ENCODE results near the gene AP3D1. TPM values are rescaled to one million over a fixed set of nuclear protein-coding genes. Genes with fewer than 3 reads are reported as not detected.

Gene AP3D1
- total and polyA plus RNA-seq, 7 experiments from 2014 or later, result 12.3 to 106 (median 78.3) TPM

DNA sequence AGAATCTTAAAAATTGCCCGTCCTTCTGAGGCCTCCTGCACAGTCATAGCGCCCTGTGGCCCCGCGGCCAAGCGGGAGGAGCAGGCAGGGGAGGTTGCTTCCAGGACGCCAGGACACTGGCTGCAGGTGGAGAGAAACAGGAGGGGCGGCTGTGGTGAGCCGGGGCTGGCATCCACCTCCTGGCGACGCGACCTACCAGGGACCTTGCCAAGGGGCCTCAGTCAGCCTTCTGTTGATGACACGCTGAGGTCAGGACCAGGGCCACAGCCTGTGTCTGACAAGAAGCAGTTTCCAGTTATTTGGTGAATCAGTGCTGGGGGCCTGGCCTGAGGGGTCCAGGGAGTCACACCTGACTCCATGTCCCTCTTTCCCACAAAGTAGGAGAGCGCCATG, 87.0 kb downstream of the AP3D1 start:
- ATAC-seq, result no peak
- intact Hi-C loops (cut with micrococcal nuclease), result loop anchor here in 1 of 2 donors (5.0 kb wide), 1 partner anchor 202 kb away; the partner anchor contains the start of gene KLF16
- POLR2A ChIA-PET, result interaction anchor here (1.6 to 2.3 kb wide), 2 partner anchors 20 to 26 kb away, joined by 3 to 7 read pairs; no protein-coding TSS in a partner anchor
- H3K27me3 ChIP-seq (ENCODE audit: control insufficient read depth in 2 of 2, insufficient read depth in 2 of 2, low read length in 2 of 2), result no peaks in the 10 kb centered on the region
- H3K4me1 ChIP-seq (ENCODE audit: control insufficient read depth in 2 of 2, insufficient read depth in 2 of 2, low read length in 2 of 2), result peaks cover 19 to 27% of the 10 kb centered on the region in 2 donors
- Mint-ChIP-seq H3K36me3 (no peaks in the 10 kb centered on the region), H3K4me3 (no peak overlapping the region), H3K27ac (peak overlapping the region in 4 of 9 donors; percentile 46 to 71 (median 62)), H3K4me1 (peaks cover 18 to 44% (median 22%) of the 10 kb centered on the region in 7 donors), H3K27me3 (no peaks in the 10 kb centered on the region), H3K9me3 (peaks cover 0 to 4% (median 0%) of the 10 kb centered on the region in 11 donors)
- H3K27ac ChIP-seq (ENCODE audit: low read depth, low read length), result no peak overlapping the region
- no peak for DNase-seq
- CTCF ChIA-PET, result no interaction called here
- H3K4me3 ChIP-seq (ENCODE audit: low read length), result no peak overlapping the region
- no peaks in the 10 kb centered on the region for H3K36me3 ChIP-seq (ENCODE audit: control insufficient read depth in 2 of 3, insufficient read depth in 3 of 3, low read length in 3 of 3)
- H3K9me3 ChIP-seq (ENCODE audit: control insufficient read depth in 2 of 3, low read length in 3 of 3), result no peaks in the 10 kb centered on the region

DNA sequence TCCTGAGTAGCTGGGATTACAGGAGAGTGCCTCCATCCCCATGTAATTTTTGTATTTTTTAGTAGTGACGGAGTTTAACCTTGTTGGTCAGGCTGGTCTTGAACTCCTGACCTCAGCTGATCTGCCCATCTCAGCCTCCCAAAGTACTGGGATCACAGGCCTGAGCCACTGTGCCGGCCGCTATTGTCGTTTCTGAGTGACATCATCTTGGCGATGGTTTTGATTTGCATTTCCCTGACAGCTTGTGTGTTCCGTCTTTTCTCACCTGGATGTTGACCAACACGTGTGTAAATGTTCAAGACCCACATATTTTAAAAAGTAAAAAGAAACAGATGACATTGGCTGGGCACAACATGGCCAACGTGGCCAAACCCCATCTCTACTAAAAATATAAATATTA, 87.5 kb downstream of the AP3D1 start:
- Histone ChIP-seq H3K27me3 (ENCODE audit: control insufficient read depth in 2 of 2, insufficient read depth in 2 of 2, low read length in 2 of 2) (no peaks in the 10 kb centered on the region), H3K4me3 (ENCODE audit: low read length) (no peak overlapping the region), H3K9me3 (ENCODE audit: control insufficient read depth in 2 of 3, low read length in 3 of 3) (no peaks in the 10 kb centered on the region), H3K27ac (ENCODE audit: low read depth, low read length) (peak overlapping the region; percentile 27), H3K36me3 (ENCODE audit: control insufficient read depth in 2 of 3, insufficient read depth in 3 of 3, low read length in 3 of 3) (no peaks in the 10 kb centered on the region), H3K4me1 (ENCODE audit: control insufficient read depth in 2 of 2, insufficient read depth in 2 of 2, low read length in 2 of 2) (peaks cover 19 to 28% of the 10 kb centered on the region in 2 donors)
- Mint-ChIP-seq H3K27ac (peak overlapping the region in 5 of 9 donors; percentile 29 to 61 (median 41)), H3K36me3 (no peaks in the 10 kb centered on the region), H3K4me1 (peaks cover 15 to 45% (median 18%) of the 10 kb centered on the region in 7 donors), H3K9me3 (peaks cover 0 to 4% (median 0%) of the 10 kb centered on the region in 11 donors), H3K27me3 (no peaks in the 10 kb centered on the region), H3K4me3 (peak overlapping the region in 2 of 10 donors; percentile 23 to 27)
- POLR2A ChIA-PET, result interaction anchor here (0.6 to 2.3 kb wide), 8 partner anchors 12 to 45 kb away, joined by 3 to 12 read pairs (median 4); no protein-coding TSS in a partner anchor
- CTCF ChIA-PET, result interaction anchor here (0.6 kb wide), 2 partner anchors 32 to 56 kb away, joined by 3 to 4 read pairs; partner anchors contain the start of gene MOB3A
- intact Hi-C loops (cut with micrococcal nuclease), result loop anchor here in 1 of 2 donors (5.0 kb wide), 1 partner anchor 202 kb away; the partner anchor contains the start of gene KLF16
- DNase-seq (no peak), ATAC-seq (no peak)

DNA sequence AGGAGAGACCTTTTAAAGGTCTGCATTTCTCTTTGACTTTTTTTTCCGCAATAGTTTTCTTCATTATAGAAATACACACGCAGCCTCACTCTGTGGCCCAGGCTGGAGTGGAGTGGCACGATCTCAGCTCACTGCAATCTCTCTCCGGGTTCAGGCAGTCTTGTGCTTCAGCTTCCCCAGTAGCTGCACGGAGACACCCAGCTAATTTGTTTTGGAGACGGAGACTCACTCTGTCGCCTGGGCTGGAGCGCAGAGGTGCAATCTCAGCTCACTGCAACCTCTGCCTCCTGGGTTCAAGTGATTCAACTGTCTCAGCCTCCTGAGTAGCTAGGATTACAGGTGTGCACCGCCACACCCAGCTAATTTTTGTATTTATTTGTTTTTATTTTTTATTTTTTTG, 88.6 kb downstream of the AP3D1 start:
- H3K27ac Mint-ChIP-seq, result peak overlapping the region; percentile 83 to 99 (median 97)
- intact Hi-C loops (cut with micrococcal nuclease), result loop anchor here in 1 of 2 donors (5.0 kb wide), 1 partner anchor 200 kb away; the partner anchor contains the start of gene KLF16
- POLR2A ChIA-PET, result interaction anchor here (1.1 to 2.6 kb wide), 7 partner anchors 10 to 28 kb away, joined by 3 to 18 read pairs (median 5); no protein-coding TSS in a partner anchor

DNA sequence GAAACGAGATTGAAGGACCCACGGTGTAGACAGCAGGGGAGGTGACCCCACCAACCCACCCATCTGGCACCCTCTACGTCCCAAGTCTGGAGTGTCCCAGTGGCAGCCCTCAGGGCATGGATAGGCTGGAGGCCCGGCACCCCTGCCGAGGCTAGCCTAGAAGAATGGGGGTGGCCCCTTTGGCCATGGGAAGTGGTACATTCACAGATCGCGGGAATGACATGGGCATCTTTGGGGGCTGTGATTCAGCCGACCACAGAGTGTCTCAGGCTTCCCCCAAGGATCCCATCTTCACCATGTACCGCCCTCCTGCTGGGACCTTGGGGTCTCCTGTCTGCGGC, 89.0 kb downstream of the AP3D1 start:
- no peaks in the 10 kb centered on the region for H3K36me3 Mint-ChIP-seq
- ChIA-PET POLR2A (interaction anchor here (0.6 to 4.1 kb wide), 10 partner anchors 10 to 164 kb away, joined by 3 to 41 read pairs (median 8); partner anchors contain the start of genes MKNK2 and MOB3A), CTCF (interaction anchor here (0.7 kb wide), 1 partner anchor 21 kb away, joined by 3 read pairs; no protein-coding TSS in a partner anchor)
- Histone ChIP-seq H3K4me1 (ENCODE audit: control insufficient read depth in 2 of 2, insufficient read depth in 2 of 2, low read length in 2 of 2) (peaks cover 27 to 42% of the 10 kb centered on the region in 2 donors), H3K9me3 (ENCODE audit: control insufficient read depth in 2 of 3, low read length in 3 of 3) (no peaks in the 10 kb centered on the region), H3K4me3 (ENCODE audit: low read length) (peak overlapping the region; percentile 72), H3K27me3 (ENCODE audit: control insufficient read depth in 2 of 2, insufficient read depth in 2 of 2, low read length in 2 of 2) (no peaks in the 10 kb centered on the region), H3K27ac (ENCODE audit: low read depth, low read length) (peak overlapping the region; percentile 99), H3K36me3 (ENCODE audit: control insufficient read depth in 2 of 3, insufficient read depth in 3 of 3, low read length in 3 of 3) (no peaks in the 10 kb centered on the region)
- H3K27me3 Mint-ChIP-seq, result no peaks in the 10 kb centered on the region
- peak overlapping the region; percentile 58 to 97 (median 94) for H3K4me3 Mint-ChIP-seq
- DNase-seq (no peak), ATAC-seq (no peak)
- peak overlapping the region; percentile 85 to 99 (median 97) for H3K27ac Mint-ChIP-seq
- peaks cover 19 to 54% (median 24%) of the 10 kb centered on the region in 7 donors for H3K4me1 Mint-ChIP-seq
- peaks cover 0 to 4% (median 0%) of the 10 kb centered on the region in 11 donors for H3K9me3 Mint-ChIP-seq
- intact Hi-C loops (cut with micrococcal nuclease), result loop anchor here in 1 of 2 donors (5.0 kb wide), 1 partner anchor 200 kb away; the partner anchor contains the start of gene KLF16

More for the DNA sequence above, 88.6 kb downstream of the AP3D1 start:
- CTCF ChIA-PET, result interaction anchor here (0.7 kb wide), 1 partner anchor 20 kb away, joined by 3 read pairs; no protein-coding TSS in a partner anchor
- peak overlapping the region; percentile 58 to 97 (median 94) for H3K4me3 Mint-ChIP-seq
- DNase-seq, result no peak
- H3K9me3 ChIP-seq (ENCODE audit: control insufficient read depth in 2 of 3, low read length in 3 of 3), result no peaks in the 10 kb centered on the region
- ATAC-seq, result no peak
- no peaks in the 10 kb centered on the region for H3K27me3 ChIP-seq (ENCODE audit: control insufficient read depth in 2 of 2, insufficient read depth in 2 of 2, low read length in 2 of 2)
- no peak overlapping the region for H3K4me3 ChIP-seq (ENCODE audit: low read length)
- no peaks in the 10 kb centered on the region for H3K36me3 Mint-ChIP-seq
- no peaks in the 10 kb centered on the region for H3K36me3 ChIP-seq (ENCODE audit: control insufficient read depth in 2 of 3, insufficient read depth in 3 of 3, low read length in 3 of 3)
- H3K27ac ChIP-seq (ENCODE audit: low read depth, low read length), result peak overlapping the region; percentile 99
- no peaks in the 10 kb centered on the region for H3K27me3 Mint-ChIP-seq
- peaks cover 23 to 38% of the 10 kb centered on the region in 2 donors for H3K4me1 ChIP-seq (ENCODE audit: control insufficient read depth in 2 of 2, insufficient read depth in 2 of 2, low read length in 2 of 2)
- H3K4me1 Mint-ChIP-seq, result peaks cover 19 to 52% (median 24%) of the 10 kb centered on the region in 7 donors
- peaks cover 0 to 4% (median 0%) of the 10 kb centered on the region in 11 donors for H3K9me3 Mint-ChIP-seq

DNA sequence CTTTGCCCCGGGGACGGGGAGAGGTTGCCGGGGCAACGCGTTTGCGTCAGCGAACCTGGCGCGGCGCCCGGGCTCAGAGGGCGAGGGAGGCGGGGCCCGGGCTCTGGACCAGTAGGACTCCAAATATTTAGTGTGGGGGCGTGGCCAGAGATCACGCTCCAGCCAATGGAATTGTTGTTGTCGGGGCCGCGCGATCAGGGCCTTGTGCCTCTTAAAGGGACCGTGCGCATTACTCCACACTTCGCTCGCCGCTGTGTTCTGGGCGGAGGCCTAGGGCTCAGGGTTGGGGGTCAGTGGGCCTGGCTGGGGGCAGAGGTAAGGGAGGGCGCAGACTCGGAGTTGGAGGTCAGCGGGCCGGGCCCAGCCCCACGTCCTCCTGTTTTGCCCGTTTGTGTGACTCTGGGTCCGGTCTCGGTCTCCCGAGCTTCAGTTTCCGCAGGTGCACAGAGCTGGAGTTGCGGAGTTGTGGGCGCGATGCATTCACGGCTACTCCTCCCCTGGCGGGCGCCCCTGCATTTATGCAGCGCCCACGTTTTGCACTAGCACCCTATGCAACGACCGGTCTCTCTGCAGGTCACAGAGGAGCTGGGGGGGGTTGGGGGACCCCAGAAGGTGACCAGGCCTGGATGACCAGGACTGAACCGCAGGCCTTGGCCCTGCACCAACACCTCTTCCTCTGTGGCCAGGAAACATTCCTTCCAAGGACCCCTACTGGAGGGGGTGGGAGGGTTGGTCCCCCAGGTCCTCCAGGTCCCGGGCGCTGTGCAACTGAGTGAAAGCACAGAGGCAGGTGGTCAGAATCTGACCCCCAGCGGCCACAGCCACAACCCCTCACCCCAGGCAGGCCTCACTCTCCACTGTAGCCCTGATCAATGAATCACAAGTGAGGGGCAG, 89.6 kb downstream of the AP3D1 start:
- Mint-ChIP-seq H3K36me3 (no peaks in the 10 kb centered on the region), H3K9me3 (peaks cover 0 to 4% (median 0%) of the 10 kb centered on the region in 11 donors), H3K4me3 (peak overlapping the region; percentile 91 to 97 (median 94)), H3K27me3 (no peaks in the 10 kb centered on the region), H3K27ac (peak overlapping the region; percentile 85 to 99 (median 97)), H3K4me1 (peaks cover 20 to 60% (median 24%) of the 10 kb centered on the region in 7 donors)
- H3K36me3 ChIP-seq (ENCODE audit: control insufficient read depth in 2 of 3, insufficient read depth in 3 of 3, low read length in 3 of 3), result no peaks in the 10 kb centered on the region
- intact Hi-C loops (cut with micrococcal nuclease), result loop anchor here (1.0 to 5.0 kb wide), 9 partner anchors 8 to 199 kb away; partner anchors contain the start of genes IZUMO4 (in 2 of the 2), MKNK2 (in 2 of the 2), MOB3A (in 2 of the 2) and ABHD17A (in 1 of the 2)
- no peaks in the 10 kb centered on the region for H3K27me3 ChIP-seq (ENCODE audit: control insufficient read depth in 2 of 2, insufficient read depth in 2 of 2, low read length in 2 of 2)
- H3K4me1 ChIP-seq (ENCODE audit: control insufficient read depth in 2 of 2, insufficient read depth in 2 of 2, low read length in 2 of 2), result peaks cover 32 to 49% of the 10 kb centered on the region in 2 donors
- ChIA-PET POLR2A (interaction anchor here (0.6 to 4.1 kb wide), 10 partner anchors 10 to 163 kb away, joined by 3 to 41 read pairs (median 6); partner anchors contain the start of genes MKNK2 and MOB3A), CTCF (no interaction called here)
- DNase-seq (peak; percentile 99 to 100 (median 100)), ATAC-seq (peak; percentile 94)
- H3K9me3 ChIP-seq (ENCODE audit: control insufficient read depth in 2 of 3, low read length in 3 of 3), result no peaks in the 10 kb centered on the region
- peak overlapping the region; percentile 72 for H3K4me3 ChIP-seq (ENCODE audit: low read length)
- H3K27ac ChIP-seq (ENCODE audit: low read depth, low read length), result peak overlapping the region; percentile 99
